GM23248 (cell line): ENCODE data around the gene HOXB6.

Source experiments
- EZH2 ChIP-seq: fragments of 200-600 bp; sonication (generic); IDR thresholded peaks from 2 replicates; pipeline ENCODE4 v1.6.1; 2018; ENCODE audit warnings: antibody characterized with exemption, mild to moderate bottlenecking; ENCODE audit not compliant: insufficient read depth, poor library complexity, severe bottlenecking
- EZH2phosphoT487 ChIP-seq: fragments of 200-600 bp; sonication (generic); IDR thresholded peaks from 2 replicates; pipeline ENCODE4 v1.6.1; 2018; ENCODE audit warnings: antibody characterized with exemption, moderate library complexity, mild to moderate bottlenecking, low read depth; ENCODE audit not compliant: insufficient read depth

- TF ChIP-seq EZH2 (no peak), EZH2phosphoT487 (no peak)
Measured at GRCh38 chr17:48593126-48593829, 11.5 kb downstream of the HOXB6 start, which contains the start of gene HOXB5.
